Neural progenitor cell (in vitro differentiated cells): Measurements from ENCODE around the gene NOP16.

Experiments
- CTCF ChIP-seq: fragments of 200-600 bp; sonication (generic); IDR thresholded peaks from 2 replicates; pipeline ENCODE4 v1.5.1; 2017; ENCODE audit warnings: antibody characterized with exemption, mild to moderate bottlenecking
- EZH2 ChIP-seq: fragments of 200-600 bp; sonication (generic); IDR thresholded peaks from 2 replicates; pipeline ENCODE4 v1.6.1; 2017; ENCODE audit warnings: antibody characterized with exemption, mild to moderate bottlenecking, moderate library complexity
- EZH2phosphoT487 ChIP-seq: fragments of 200-600 bp; sonication (generic); IDR thresholded peaks from 2 replicates; pipeline ENCODE4 v1.6.1; 2017; ENCODE audit warnings: antibody characterized with exemption

GRCh38 chr5:176420086-176420485 is 31.7 kb upstream of the NOP16 start:
- TF ChIP-seq CTCF (no peak), EZH2phosphoT487 (no peak), EZH2 (no peak)
